Dedifferentiated amniotic fluid mesenchymal stem cell (primary cell): ENCODE results near the gene KCNK4.

Experiments
- DNase-seq: peaks from one replicate; pipeline ENCODE4 v3.0.0-alpha.2; 2016; ENCODE audit errors: extremely low spot score

Gene KCNK4

GRCh38 chr11:64324692-64325469 is 33.8 kb downstream of the KCNK4 start:
- no peak for DNase-seq

GRCh38 chr11:64327375-64327774 is 36.3 kb downstream of the KCNK4 start:
- no peak for DNase-seq

GRCh38 chr11:64327993-64328392 is 36.9 kb downstream of the KCNK4 start:
- DNase-seq: no peak

- no peak for DNase-seq
These were observed 39.8 kb downstream of the KCNK4 start for GRCh38 chr11:64330888-64331287.

GRCh38 chr11:64331569-64332371 is 40.7 kb downstream of the KCNK4 start:
- peak; percentile 80 for DNase-seq

- no peak for DNase-seq
These were observed 42.5 kb downstream of the KCNK4 start for GRCh38 chr11:64333556-64333955.

GRCh38 chr11:64334764-64335735 is 43.9 kb downstream of the KCNK4 start:
- DNase-seq: peak; percentile 57

- no peak for DNase-seq
These were observed 46.6 kb downstream of the KCNK4 start for GRCh38 chr11:64337538-64338249.

GRCh38 chr11:64338716-64339115 is 47.6 kb downstream of the KCNK4 start:
- no peak for DNase-seq

- DNase-seq: no peak
These were observed 48.2 kb downstream of the KCNK4 start for GRCh38 chr11:64339286-64339685.

- DNase-seq: no peak
These were observed 48.8 kb downstream of the KCNK4 start, which contains the start of gene CCDC88B for GRCh38 chr11:64339754-64340408. Gene CCDC88B, plus strand, starts transcription at chr11:64340204. Its CDS starts 63 bp downstream, at chr11:64340267.

- DNase-seq: no peak
These were observed 49.7 kb downstream of the KCNK4 start for GRCh38 chr11:64340671-64341335.

GRCh38 chr11:64341429-64341828 is 50.3 kb downstream of the KCNK4 start:
- DNase-seq: no peak

- peak; percentile 72 for DNase-seq
These were observed 51.0 kb downstream of the KCNK4 start for GRCh38 chr11:64341851-64342791.

- DNase-seq: no peak
These were observed 52.0 kb downstream of the KCNK4 start for GRCh38 chr11:64342869-64343745.

GRCh38 chr11:64343767-64344559 is 52.9 kb downstream of the KCNK4 start:
- no peak for DNase-seq

- no peak for DNase-seq
These were observed 53.7 kb downstream of the KCNK4 start for GRCh38 chr11:64344787-64345186.
